AG10803 (cell line): ENCODE data around the gene FAM53C.
A peak's percentile ranks its signal among the peaks of the same experiment; 100 is the strongest.

Experiments used
- DNase-seq: peaks from one replicate; pipeline ENCODE4 v3.0.0; 2010; ENCODE audit warnings: low read depth
- H3K4me3 ChIP-seq: 2 replicates; pipeline ENCODE4 v1.5.1; 2011; ENCODE audit warnings: mild to moderate bottlenecking, low read length, control low read depth
- CTCF ChIP-seq: conservative IDR thresholded peaks from 2 replicates; pipeline ENCODE4 v1.5.1; 2011; ENCODE audit warnings: mild to moderate bottlenecking, low read length, control low read depth, inconsistent platforms

The FAM53C gene

GRCh38 chr5:138330813-138331448, 7.1 kb upstream of the FAM53C start:
- TF ChIP-seq CTCF = no peak
- H3K4me3 ChIP-seq = peak overlapping the region; percentile 87
- no peak for DNase-seq

GRCh38 chr5:138331449-138332368, 6.4 kb upstream of the FAM53C start, which contains the start of gene CDC25C:
TSS of gene CDC25C (minus strand) at chr5:138331804. CDS start at chr5:138331180, 624 bp downstream.
- H3K4me3 ChIP-seq = peak within 1 kb of the TSS; percentile 87
- TF ChIP-seq CTCF = no peak
- peak; percentile 99 for DNase-seq

GRCh38 chr5:138334867-138335447, 3.1 kb upstream of the FAM53C start:
- H3K4me3 ChIP-seq = no peak overlapping the region
- TF ChIP-seq CTCF = no peak
- DNase-seq = no peak

- DNase-seq = peak; percentile 74
These were observed 948 bp upstream of the FAM53C start for GRCh38 chr5:138336952-138337684.

GRCh38 chr5:138338411-138339090, 485 bp downstream of the FAM53C start:
- peak overlapping the region; percentile 95 for H3K4me3 ChIP-seq
- no peak for DNase-seq
- TF ChIP-seq CTCF = no peak

More at GRCh38 chr5:138336952-138337684, 948 bp upstream of the FAM53C start:
- no peak for TF ChIP-seq CTCF
- peak overlapping the region; percentile 95 for H3K4me3 ChIP-seq

- no peak for DNase-seq
- no peak for TF ChIP-seq CTCF
These were observed 1.0 kb downstream of the FAM53C start for GRCh38 chr5:138339091-138339456.

More at GRCh38 chr5:138339091-138339456, 1.0 kb downstream of the FAM53C start:
- peak overlapping the region; percentile 95 for H3K4me3 ChIP-seq
